ENCODE results near the gene EXO1. TPM values are rescaled to one million over a fixed set of nuclear protein-coding genes. Genes with fewer than 3 reads are reported as not detected.

Gene EXO1
- total and polyA plus RNA-seq, 10 donors: 0.35 to 4.4 (median 1.3) TPM

DNA sequence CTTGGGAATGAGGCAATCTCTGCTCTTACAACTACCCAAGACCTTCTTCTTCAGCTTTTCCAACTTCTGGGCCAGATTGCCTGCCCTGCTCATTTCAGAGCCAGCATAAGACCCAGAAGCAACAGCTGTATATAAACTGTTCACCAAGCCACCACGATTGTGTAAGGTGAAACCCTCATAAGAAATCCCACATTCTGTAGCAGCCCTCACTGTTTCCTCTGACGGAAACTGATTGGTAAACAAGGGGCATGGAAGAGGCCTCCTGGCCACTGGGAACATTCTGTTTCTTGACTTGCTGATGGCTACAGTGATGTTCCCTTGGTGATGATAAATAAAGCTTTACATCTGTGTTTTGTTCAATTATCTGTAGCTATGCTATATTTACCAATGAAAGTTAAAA, 39.7 kb upstream of the EXO1 start:
- 43 to 72% (median 53%) methylated on average over 2 of the region's 2 CpGs for WGBS, 5 donors
- TF ChIP-seq, protein P1, sequence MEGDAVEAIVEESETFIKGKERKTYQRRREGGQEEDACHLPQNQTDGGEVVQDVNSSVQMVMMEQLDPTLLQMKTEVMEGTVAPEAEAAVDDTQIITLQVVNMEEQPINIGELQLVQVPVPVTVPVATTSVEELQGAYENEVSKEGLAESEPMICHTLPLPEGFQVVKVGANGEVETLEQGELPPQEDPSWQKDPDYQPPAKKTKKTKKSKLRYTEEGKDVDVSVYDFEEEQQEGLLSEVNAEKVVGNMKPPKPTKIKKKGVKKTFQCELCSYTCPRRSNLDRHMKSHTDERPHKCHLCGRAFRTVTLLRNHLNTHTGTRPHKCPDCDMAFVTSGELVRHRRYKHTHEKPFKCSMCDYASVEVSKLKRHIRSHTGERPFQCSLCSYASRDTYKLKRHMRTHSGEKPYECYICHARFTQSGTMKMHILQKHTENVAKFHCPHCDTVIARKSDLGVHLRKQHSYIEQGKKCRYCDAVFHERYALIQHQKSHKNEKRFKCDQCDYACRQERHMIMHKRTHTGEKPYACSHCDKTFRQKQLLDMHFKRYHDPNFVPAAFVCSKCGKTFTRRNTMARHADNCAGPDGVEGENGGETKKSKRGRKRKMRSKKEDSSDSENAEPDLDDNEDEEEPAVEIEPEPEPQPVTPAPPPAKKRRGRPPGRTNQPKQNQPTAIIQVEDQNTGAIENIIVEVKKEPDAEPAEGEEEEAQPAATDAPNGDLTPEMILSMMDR (IDR thresholded peaks at IDR 0.05 in 8 of 11, conservative IDR thresholded peaks at IDR 0.05 in 3 of 11): no peak
- TF ChIP-seq POLR2AphosphoS5 (IDR thresholded peaks at IDR 0.05) (no peak), POLR2A (IDR thresholded peaks at IDR 0.05) (no peak)
- intact Hi-C loops (cut with DNase I; ENCODE audit: low total_unique reads): no loop called here

DNA sequence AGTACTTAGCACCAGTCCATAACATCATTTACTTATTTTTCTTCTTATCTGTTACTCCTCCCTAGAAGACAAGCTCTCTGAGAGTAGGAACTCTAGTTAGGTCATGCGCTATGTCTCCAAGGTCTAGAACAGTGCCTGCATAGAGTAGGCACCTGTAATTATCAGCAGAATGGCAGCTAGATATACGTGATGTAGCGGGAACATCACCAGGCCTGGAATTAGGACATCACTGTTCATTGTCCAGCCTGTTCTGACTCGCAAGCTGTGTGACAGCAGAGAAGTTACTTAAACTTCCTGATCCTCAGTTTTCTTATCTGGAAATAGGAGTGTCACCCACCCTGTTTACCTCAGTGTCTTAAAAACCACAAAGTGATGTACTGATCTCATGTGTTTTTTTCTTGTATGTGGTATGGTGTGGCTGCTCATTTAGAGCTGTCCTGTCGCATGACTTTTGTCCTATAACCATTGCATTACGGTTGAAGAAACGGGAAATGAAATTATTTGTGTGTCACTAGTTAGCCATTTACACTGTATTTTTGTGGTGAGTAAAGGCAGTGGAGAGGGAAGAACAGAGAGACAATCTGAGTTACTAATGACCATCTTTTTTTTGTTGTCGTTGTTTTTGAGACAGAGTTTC, 37.1 kb upstream of the EXO1 start:
- WGBS, 5 donors: 74 to 86% (median 81%) methylated on average over 8 of the region's 8 CpGs
- intact Hi-C loops (cut with DNase I; ENCODE audit: low total_unique reads): no loop called here
- Histone ChIP-seq H3K4me3 (no peak overlapping the region), H3K27me3 (replicated peaks in 1 of 7) (peaks cover 0 to 5% (median 0%) of the 10 kb centered on the region in 7 donors), H3K4me1 (no peaks in the 10 kb centered on the region), H3K36me3 (no peaks in the 10 kb centered on the region), H3K9me3 (no peaks in the 10 kb centered on the region), H3K27ac (no peak overlapping the region)
- TF ChIP-seq POLR2AphosphoS5 (IDR thresholded peaks at IDR 0.05): no peak
- TF ChIP-seq POLR2A (IDR thresholded peaks at IDR 0.05): no peak
- TF ChIP-seq, protein P1 (IDR thresholded peaks at IDR 0.05 in 8 of 11, conservative IDR thresholded peaks at IDR 0.05 in 3 of 11): no peak
- no peak for DNase-seq

More for the DNA sequence above, 39.7 kb upstream of the EXO1 start:
- no peak overlapping the region for H3K4me3 ChIP-seq
- peaks cover 0 to under 1% (median 0%) of the 10 kb centered on the region in 7 donors for H3K27me3 ChIP-seq (replicated peaks in 1 of 7)
- no peaks in the 10 kb centered on the region for H3K36me3 ChIP-seq
- H3K4me1 ChIP-seq: no peaks in the 10 kb centered on the region
- no peaks in the 10 kb centered on the region for H3K9me3 ChIP-seq
- no peak overlapping the region for H3K27ac ChIP-seq
- DNase-seq: no peak

DNA sequence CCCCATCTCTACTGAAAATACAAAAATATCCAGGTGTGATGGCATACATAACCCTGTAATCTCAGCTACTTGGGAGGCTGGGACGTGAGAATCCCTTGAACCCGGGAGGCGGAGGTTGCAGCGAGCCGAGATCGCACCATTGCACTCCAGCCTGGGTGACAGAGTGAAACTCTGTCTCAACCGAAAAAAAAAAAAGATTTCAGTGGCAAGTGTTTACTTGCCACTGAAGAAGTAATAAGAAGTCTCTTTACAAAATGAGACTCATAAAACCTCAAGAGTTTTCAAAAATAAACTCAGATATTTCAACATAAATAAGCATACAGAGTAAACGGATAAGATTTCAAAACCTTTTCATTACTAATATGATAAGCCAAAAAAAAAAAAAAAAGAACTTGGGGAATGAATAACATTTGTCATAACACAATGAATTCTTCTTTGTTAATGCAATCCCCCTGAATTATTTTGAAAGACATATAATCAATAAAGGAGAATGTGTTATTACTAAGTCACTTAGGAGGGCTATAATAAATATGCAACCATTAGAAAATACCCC, 34.2 kb upstream of the EXO1 start:
- intact Hi-C loops (cut with DNase I; ENCODE audit: low total_unique reads): no loop called here
- 78 to 94% (median 89%) methylated on average over 8 of the region's 8 CpGs for WGBS, 5 donors
- peaks cover 0 to 6% (median 0%) of the 10 kb centered on the region in 6 donors for H3K4me1 ChIP-seq

DNA sequence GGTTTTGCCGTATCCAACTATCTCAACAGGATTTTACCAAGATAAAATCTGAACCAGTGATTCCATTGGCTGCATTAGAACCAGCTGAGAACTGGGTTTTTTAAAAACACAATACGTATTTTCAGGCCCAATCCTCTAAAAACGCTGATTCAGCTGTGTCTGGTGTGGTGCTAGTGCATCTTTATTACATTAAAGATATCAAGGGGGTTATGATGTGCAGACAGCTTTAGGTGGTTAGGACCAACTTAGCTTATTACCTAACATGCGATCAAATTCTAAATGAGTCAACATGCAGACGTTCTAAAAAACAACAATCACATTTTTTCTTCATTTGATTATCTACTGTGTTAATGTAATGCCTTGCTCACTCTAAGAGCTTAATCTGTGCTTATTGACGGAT, 32.0 kb upstream of the EXO1 start:
- TF ChIP-seq POLR2A (IDR thresholded peaks at IDR 0.05) (no peak), POLR2AphosphoS5 (IDR thresholded peaks at IDR 0.05) (no peak)
- TF ChIP-seq, protein P1 (IDR thresholded peaks at IDR 0.05 in 8 of 11, conservative IDR thresholded peaks at IDR 0.05 in 3 of 11): no peak
- peaks cover 0 to 6% (median 0%) of the 10 kb centered on the region in 6 donors for H3K4me1 ChIP-seq
- H3K27ac ChIP-seq: no peak overlapping the region
- no peak for DNase-seq
- peaks cover 0 to 5% (median 0%) of the 10 kb centered on the region in 7 donors for H3K27me3 ChIP-seq (replicated peaks in 1 of 7)
- H3K36me3 ChIP-seq: no peaks in the 10 kb centered on the region
- 72 to 88% (median 83%) methylated on average over 6 of the region's 6 CpGs for WGBS, 5 donors
- no peak overlapping the region for H3K4me3 ChIP-seq
- intact Hi-C loops (cut with DNase I; ENCODE audit: low total_unique reads): no loop called here
- H3K9me3 ChIP-seq: no peaks in the 10 kb centered on the region

More for the DNA sequence above, 34.2 kb upstream of the EXO1 start:
- no peak for DNase-seq
- no peak overlapping the region for H3K4me3 ChIP-seq
- H3K27ac ChIP-seq: no peak overlapping the region
- peaks cover 0 to 5% (median 0%) of the 10 kb centered on the region in 7 donors for H3K27me3 ChIP-seq (replicated peaks in 1 of 7)
- H3K36me3 ChIP-seq: no peaks in the 10 kb centered on the region
- no peak for TF ChIP-seq POLR2A (IDR thresholded peaks at IDR 0.05)
- H3K9me3 ChIP-seq: no peaks in the 10 kb centered on the region

All from spleen (tissue), 11 donors.